Upper lobe of right lung (tissue), 1 donor: ENCODE measurements around the gene MEGF8. TPM values are rescaled to one million over a fixed set of nuclear protein-coding genes. Genes with fewer than 3 reads are reported as not detected.

Source experiments
- ATAC-seq: fragments of 200-7000 bp; cut with Tn5 transposase; one replicate; pipeline ENCODE4 v1.9.1; 2020; ENCODE audit warnings: mild to moderate bottlenecking, moderate library complexity
- DNase-seq: peaks from one replicate; pipeline ENCODE4 v3.0.0-alpha.2; 2020
- H3K27ac ChIP-seq: fragments of 200-600 bp; one replicate; pipeline ENCODE4 v1.8.0; 2022
- H3K27me3 ChIP-seq: fragments of 200-600 bp; one replicate; pipeline ENCODE4 v1.8.0; 2022; ENCODE audit warnings: mild to moderate bottlenecking
- H3K36me3 ChIP-seq: fragments of 200-600 bp; one replicate; pipeline ENCODE4 v1.8.0; 2022
- H3K4me1 ChIP-seq: fragments of 200-600 bp; one replicate; pipeline ENCODE4 v1.8.0; 2022
- H3K4me3 ChIP-seq: fragments of 200-600 bp; one replicate; pipeline ENCODE4 v1.8.0; 2022; ENCODE audit warnings: mild to moderate bottlenecking
- H3K9me3 ChIP-seq: fragments of 200-600 bp; one replicate; pipeline ENCODE4 v1.8.0; 2022
- CTCF ChIP-seq: fragments of 200-600 bp; IDR thresholded peaks from one replicate; pipeline ENCODE4 v1.8.0; 2022; ENCODE audit warnings: antibody characterized with exemption
- intact Hi-C: fragments of 100-400 bp; cut with DNase I; formaldehyde crosslinking; loops from one replicate; pipeline ENCODE4 v1.11.0; 2022
- total RNA-seq: library from RNA; stranded (reverse); fragmentation: NEBNext Ultra II Directional; extraction: Animal tissue kit (Norgen Biotek cat#: 25700); gene quantifications from one replicate; pipeline ENCODE4 v1.2.1, GENCODE V29; 2021
- donor health status: DM: no; HTN: yes; CAD: no; lungs with severe emphysema.

The MEGF8 gene
- total RNA-seq, 1 donor from 2014 or later: 18.4 TPM

- no peaks in the 10 kb centered on the region for H3K27me3 ChIP-seq
- no peak overlapping the region for H3K27ac ChIP-seq
- ATAC-seq (no peak), DNase-seq (no peak)
- no peaks in the 10 kb centered on the region for H3K4me1 ChIP-seq
- H3K9me3 ChIP-seq: no peaks in the 10 kb centered on the region
- intact Hi-C loops: no loop called here
- TF ChIP-seq CTCF: no peak
- no peaks in the 10 kb centered on the region for H3K36me3 ChIP-seq
- no peak overlapping the region for H3K4me3 ChIP-seq
These were observed 84.0 kb downstream of the MEGF8 start for GRCh38 chr19:42409477-42409876.

GRCh38 chr19:42410371-42410770 is 84.9 kb downstream of the MEGF8 start:
- no peaks in the 10 kb centered on the region for H3K4me1 ChIP-seq
- ATAC-seq: no peak
- no peak for DNase-seq

GRCh38 chr19:42411581-42412178 is 86.2 kb downstream of the MEGF8 start:
- Histone ChIP-seq H3K4me3 (no peak overlapping the region), H3K4me1 (no peaks in the 10 kb centered on the region), H3K27ac (no peak overlapping the region), H3K36me3 (no peaks in the 10 kb centered on the region), H3K9me3 (no peaks in the 10 kb centered on the region), H3K27me3 (no peaks in the 10 kb centered on the region)
- no peak for DNase-seq
- ATAC-seq: no peak
- TF ChIP-seq CTCF: no peak
- intact Hi-C loops: no loop called here

More at GRCh38 chr19:42410371-42410770, 84.9 kb downstream of the MEGF8 start:
- intact Hi-C loops: no loop called here
- H3K4me3 ChIP-seq: no peak overlapping the region
- H3K9me3 ChIP-seq: no peaks in the 10 kb centered on the region
- no peak for TF ChIP-seq CTCF
- H3K36me3 ChIP-seq: no peaks in the 10 kb centered on the region
- no peak overlapping the region for H3K27ac ChIP-seq
- no peaks in the 10 kb centered on the region for H3K27me3 ChIP-seq

GRCh38 chr19:42412227-42412626 is 86.8 kb downstream of the MEGF8 start:
- intact Hi-C loops: no loop called here
- DNase-seq (no peak), ATAC-seq (no peak)
- no peak overlapping the region for H3K4me3 ChIP-seq
- H3K36me3 ChIP-seq: no peaks in the 10 kb centered on the region
- H3K9me3 ChIP-seq: no peaks in the 10 kb centered on the region
- no peak for TF ChIP-seq CTCF
- H3K4me1 ChIP-seq: no peaks in the 10 kb centered on the region
- H3K27me3 ChIP-seq: no peaks in the 10 kb centered on the region
- H3K27ac ChIP-seq: no peak overlapping the region

GRCh38 chr19:42412661-42413076 is 87.2 kb downstream of the MEGF8 start:
- intact Hi-C loops: no loop called here
- no peaks in the 10 kb centered on the region for H3K9me3 ChIP-seq
- no peaks in the 10 kb centered on the region for H3K36me3 ChIP-seq
- ATAC-seq: no peak
- TF ChIP-seq CTCF: no peak
- no peak overlapping the region for H3K4me3 ChIP-seq
- no peak overlapping the region for H3K27ac ChIP-seq
- DNase-seq: no peak
- H3K4me1 ChIP-seq: no peaks in the 10 kb centered on the region
- no peaks in the 10 kb centered on the region for H3K27me3 ChIP-seq

GRCh38 chr19:42419309-42419708 is 93.9 kb downstream of the MEGF8 start:
- Histone ChIP-seq H3K4me1 (peaks cover 24% of the 10 kb centered on the region), H3K36me3 (no peaks in the 10 kb centered on the region), H3K4me3 (no peak overlapping the region), H3K9me3 (no peaks in the 10 kb centered on the region), H3K27ac (no peak overlapping the region), H3K27me3 (peaks cover 5% of the 10 kb centered on the region)
- no peak for ATAC-seq
- intact Hi-C loops: no loop called here
- no peak for DNase-seq
- TF ChIP-seq CTCF: no peak
